SK-N-SH (cell line): ENCODE data around the gene OR51B2. TPM values are rescaled to one million over a fixed set of nuclear protein-coding genes. Genes with fewer than 3 reads are reported as not detected.

Source experiments
- CTCF ChIA-PET: fragments of 300-600, 350-600 bp; formaldehyde crosslinking; extraction: SDS; loops from one replicate; lab custom pipeline; 2021; lab: Yijun Ruan, JAX
- POLR2A ChIA-PET: fragments of 350-600 bp; sonication (Branson Sonifier 250); formaldehyde crosslinking; extraction: SDS; loops from one replicate; lab custom pipeline; 2020; ENCODE audit warnings: antibody characterized with exemption, inconsistent platforms; lab: Yijun Ruan, JAX
- DNase-seq: peaks from one replicate; pipeline ENCODE4 v3.0.0; 2012
- H2AFZ ChIP-seq: fragments of 200-600 bp; sonication (generic); 2 replicates; pipeline ENCODE4 v1.8.1; 2016; ENCODE audit warnings: antibody characterized with exemption, mild to moderate bottlenecking, low read depth
- H3F3A ChIP-seq: fragments of 200-600 bp; sonication (generic); replicated peaks from 2 replicates; pipeline ENCODE3; 2016; ENCODE audit warnings: antibody characterized with exemption, mild to moderate bottlenecking; ENCODE audit not compliant: insufficient read depth
- H3K27ac ChIP-seq, 2 experiments: fragments of 200-500 bp in 1 of 2; fragments of 200-600 bp in 1 of 2; sonication (Bioruptor generic) in 1 of 2; sonication (generic), shearing (Covaris generic) in 1 of 2; 2 replicates each; pipeline versions ENCODE4 v1.5.1 to v1.6.1; 2014 to 2016; ENCODE audit warnings: low read depth in 2 of 2, inconsistent platforms in 1 of 2, low read length in 1 of 2, mild to moderate bottlenecking in 1 of 2, mixed read lengths in 1 of 2
- H3K27me3 ChIP-seq: fragments of 200-600 bp; sonication (generic), shearing (Covaris generic); 2 replicates; pipeline ENCODE4 v1.6.1; 2016; ENCODE audit warnings: mixed run types; ENCODE audit not compliant: insufficient read depth
- H3K36me3 ChIP-seq, 2 experiments: fragments of 200-500 bp in 1 of 2; fragments of 200-600 bp in 1 of 2; sonication (Bioruptor generic) in 1 of 2; sonication (generic) in 1 of 2; replicated peaks in 1 of 2; 2 replicates each; pipeline versions ENCODE3 to v1.5.1; 2014 to 2016; ENCODE audit warnings: low read length in 1 of 2, mild to moderate bottlenecking in 1 of 2; ENCODE audit not compliant: insufficient read depth in 2 of 2, control insufficient read depth in 1 of 2
- H3K4me1 ChIP-seq, 2 experiments: fragments of 200-500 bp in 1 of 2; fragments of 200-600 bp in 1 of 2; sonication (Bioruptor generic) in 1 of 2; sonication (generic), shearing (Covaris generic) in 1 of 2; 2 replicates each; pipeline versions ENCODE4 v1.5.1 to v1.6.1; 2014 to 2016; ENCODE audit warnings: low read depth in 1 of 2, low read length in 1 of 2, mixed run types in 1 of 2; ENCODE audit not compliant: insufficient read depth in 2 of 2, control insufficient read depth in 1 of 2
- H3K4me2 ChIP-seq: fragments of 200-600 bp; sonication (generic), shearing (Covaris generic); 2 replicates; pipeline ENCODE4 v1.6.1; 2017; ENCODE audit warnings: mixed run types
- H3K4me3 ChIP-seq, 2 experiments: fragments of 200-500 bp in 1 of 2; fragments of 200-600 bp in 1 of 2; sonication (Bioruptor generic) in 1 of 2; sonication (generic), shearing (Covaris generic) in 1 of 2; 2 replicates each; pipeline versions ENCODE4 v1.5.1 to v1.8.1; 2014 to 2016; ENCODE audit warnings: low read depth in 2 of 2, inconsistent platforms in 1 of 2, low read length in 1 of 2, mild to moderate bottlenecking in 1 of 2, mixed read lengths in 1 of 2, moderate library complexity in 1 of 2
- H3K79me2 ChIP-seq: fragments of 200-600 bp; sonication (generic); 2 replicates; pipeline ENCODE4 v1.8.1; 2017; ENCODE audit warnings: mild to moderate bottlenecking; ENCODE audit not compliant: insufficient read depth
- H3K9ac ChIP-seq: fragments of 200-600 bp; sonication (generic); 2 replicates; pipeline ENCODE4 v1.6.1; 2017; ENCODE audit warnings: mixed run types
- H3K9me2 ChIP-seq: fragments of 200-600 bp; sonication (generic); 2 replicates; pipeline ENCODE4 v1.6.1; 2017; ENCODE audit warnings: mixed run types
- H3K9me3 ChIP-seq: fragments of 200-600 bp; sonication (generic); 2 replicates; pipeline ENCODE4 v1.6.1; 2017; ENCODE audit warnings: mixed run types, mild to moderate bottlenecking, moderate library complexity
- H4K20me1 ChIP-seq: fragments of 200-600 bp; sonication (generic); 2 replicates; pipeline ENCODE4 v1.6.1; 2017; ENCODE audit warnings: mild to moderate bottlenecking, mixed run types; ENCODE audit not compliant: insufficient read depth
- FOXM1 ChIP-seq: IDR thresholded peaks from 2 replicates; pipeline ENCODE4 v1.4.0; 2012; ENCODE audit warnings: low read depth, mild to moderate bottlenecking
- GATA2 ChIP-seq: sonication (generic); formaldehyde crosslinking; IDR thresholded peaks from 2 replicates; pipeline ENCODE4 v1.5.0; 2020; ENCODE audit warnings: mild to moderate bottlenecking, missing genetic modification reagents
- JUND ChIP-seq: IDR thresholded peaks from 2 replicates; pipeline ENCODE4 v1.4.0; 2012
- MEF2A ChIP-seq: IDR thresholded peaks from 2 replicates; pipeline ENCODE4 v1.4.0; 2012; ENCODE audit warnings: low read depth, borderline replicate concordance
- NFIC ChIP-seq: IDR thresholded peaks from 2 replicates; pipeline ENCODE4 v1.4.0; 2012; ENCODE audit warnings: borderline replicate concordance
- PBX3 ChIP-seq: IDR thresholded peaks from 2 replicates; pipeline ENCODE4; 2012
- REST ChIP-seq: IDR thresholded peaks from 2 replicates; pipeline ENCODE4 v1.6.1; 2012; ENCODE audit warnings: mild to moderate bottlenecking, low read depth, low read length, moderate library complexity
- RFX5 ChIP-seq: IDR thresholded peaks from 2 replicates; pipeline ENCODE4 v1.6.1; 2012; ENCODE audit warnings: mild to moderate bottlenecking, improper control_type of control experiment, low read length
- TAF1 ChIP-seq: IDR thresholded peaks from 2 replicates; pipeline ENCODE4 v1.6.1; 2012; ENCODE audit warnings: low read depth, mild to moderate bottlenecking, low read length, moderate library complexity, borderline replicate concordance
- TEAD4 ChIP-seq: IDR thresholded peaks from 2 replicates; pipeline ENCODE4 v1.4.0; 2012; ENCODE audit warnings: mild to moderate bottlenecking, borderline replicate concordance; ENCODE audit not compliant: insufficient read depth
- USF1 ChIP-seq: IDR thresholded peaks from 2 replicates; pipeline ENCODE4 v1.4.0; 2012; ENCODE audit warnings: low read depth, borderline replicate concordance
- WGBS: methylation state at CpG from one replicate; pipeline ENCODE4 v1.1.6; 2017; ENCODE audit warnings: low lambda C conversion rate; 5-methylcytosine and 5-hydroxymethylcytosine counted together
- polyA plus RNA-seq, 3 experiments: library from polyadenylated mRNA; depleted of rRNA; stranded (reverse); fragments of >200 nt; gene quantifications; 2 replicates each; pipeline ENCODE4 v1.2.3, GENCODE V29; 2012
- TF ChIP-seq, protein P1 (sequence below): fragments of 150-350 bp; IDR thresholded peaks from 2 replicates; pipeline ENCODE4 v1.6.1; 2016; ENCODE audit warnings: mild to moderate bottlenecking, low read depth, low read length
- TF ChIP-seq, protein P2 (sequence below): IDR thresholded peaks from 2 replicates; pipeline ENCODE4 v1.4.0; 2012; ENCODE audit warnings: low read depth, borderline replicate concordance

Gene OR51B2
- polyA plus RNA-seq, 1 of the 3 experiments (the other 2 are of a cell fraction) = not detected

- Histone ChIP-seq H3K9ac (no peak within 1 kb of the TSS), H3K79me2 (no peaks in the 10 kb centered on the region), H2AFZ (no peak within 1 kb of the TSS), H3K4me3 (no peak within 1 kb of the TSS), H3K27ac (no peak within 1 kb of the TSS), H3K27me3 (peaks cover 7% of the 10 kb centered on the region; the same call in 1 of the 2 replicates), H3K9me2 (no peaks in the 10 kb centered on the region), H3K4me2 (no peak within 1 kb of the TSS), H3K9me3 (no peaks in the 10 kb centered on the region), H4K20me1 (no peaks in the 10 kb centered on the region), H3F3A (no peaks in the 10 kb centered on the region), H3K36me3 (no peaks in the 10 kb centered on the region), H3K4me1 (no peaks in the 10 kb centered on the region)
- CTCF ChIA-PET = no interaction called here
- WGBS = 2% methylated on average over 1 of the region's 1 CpG
- no peak for DNase-seq
- POLR2A ChIA-PET = no interaction called here
- TF ChIP-seq NFIC (no peak), USF1 (no peak), MEF2A (no peak), FOXM1 (no peak), GATA2 (CRISPR knock-in tag) (no peak), TEAD4 (no peak), TAF1 (no peak), REST (no peak), PBX3 (no peak), RFX5 (no peak), JUND (no peak)
- TF ChIP-seq, protein P1, sequence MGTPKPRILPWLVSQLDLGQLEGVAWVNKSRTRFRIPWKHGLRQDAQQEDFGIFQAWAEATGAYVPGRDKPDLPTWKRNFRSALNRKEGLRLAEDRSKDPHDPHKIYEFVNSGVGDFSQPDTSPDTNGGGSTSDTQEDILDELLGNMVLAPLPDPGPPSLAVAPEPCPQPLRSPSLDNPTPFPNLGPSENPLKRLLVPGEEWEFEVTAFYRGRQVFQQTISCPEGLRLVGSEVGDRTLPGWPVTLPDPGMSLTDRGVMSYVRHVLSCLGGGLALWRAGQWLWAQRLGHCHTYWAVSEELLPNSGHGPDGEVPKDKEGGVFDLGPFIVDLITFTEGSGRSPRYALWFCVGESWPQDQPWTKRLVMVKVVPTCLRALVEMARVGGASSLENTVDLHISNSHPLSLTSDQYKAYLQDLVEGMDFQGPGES = no peak
- TF ChIP-seq, protein P2, sequence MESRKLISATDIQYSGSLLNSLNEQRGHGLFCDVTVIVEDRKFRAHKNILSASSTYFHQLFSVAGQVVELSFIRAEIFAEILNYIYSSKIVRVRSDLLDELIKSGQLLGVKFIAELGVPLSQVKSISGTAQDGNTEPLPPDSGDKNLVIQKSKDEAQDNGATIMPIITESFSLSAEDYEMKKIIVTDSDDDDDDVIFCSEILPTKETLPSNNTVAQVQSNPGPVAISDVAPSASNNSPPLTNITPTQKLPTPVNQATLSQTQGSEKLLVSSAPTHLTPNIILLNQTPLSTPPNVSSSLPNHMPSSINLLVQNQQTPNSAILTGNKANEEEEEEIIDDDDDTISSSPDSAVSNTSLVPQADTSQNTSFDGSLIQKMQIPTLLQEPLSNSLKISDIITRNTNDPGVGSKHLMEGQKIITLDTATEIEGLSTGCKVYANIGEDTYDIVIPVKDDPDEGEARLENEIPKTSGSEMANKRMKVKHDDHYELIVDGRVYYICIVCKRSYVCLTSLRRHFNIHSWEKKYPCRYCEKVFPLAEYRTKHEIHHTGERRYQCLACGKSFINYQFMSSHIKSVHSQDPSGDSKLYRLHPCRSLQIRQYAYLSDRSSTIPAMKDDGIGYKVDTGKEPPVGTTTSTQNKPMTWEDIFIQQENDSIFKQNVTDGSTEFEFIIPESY = no peak
- TF ChIP-seq, all 33 proteins: peak for 0
These were observed 27.1 kb upstream of the OR51B2 start, which contains the start of gene OR51B6 for GRCh38 chr11:5351208-5351607. OR51B6 (plus strand) TSS chr11:5351508; CDS start chr11:5351508, 0 bp downstream.
